ENCODE results near the gene CCM2.
A peak's percentile ranks its signal among the peaks of the same experiment; 100 is the strongest.
"Not testable (repeated sequence)": the region's sequence is repeated elsewhere in the genome, so short reads cannot be mapped to it uniquely, and the experiment has no call there.

The CCM2 gene

DNA sequence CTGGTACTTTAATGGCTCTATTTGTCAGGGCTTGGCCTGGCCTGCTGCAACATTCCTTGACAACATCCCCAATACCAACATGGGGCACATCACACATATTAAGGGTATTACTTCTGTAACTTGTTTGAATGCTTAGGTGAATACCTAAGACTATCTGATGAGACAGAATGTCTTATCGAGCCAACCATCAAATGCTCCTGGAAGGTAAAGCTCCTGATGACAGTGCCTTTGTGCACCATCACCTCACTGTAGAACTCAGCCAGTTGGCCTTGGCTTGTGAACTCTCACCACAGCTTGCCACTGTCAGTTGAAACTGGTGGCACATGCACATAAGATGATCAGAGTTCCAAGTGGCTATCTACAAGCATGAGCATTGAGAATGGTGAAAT lies 17.5 kb upstream of the CCM2 start:
- no peak for DNase-seq (ENCODE audit: low spot score)

DNA sequence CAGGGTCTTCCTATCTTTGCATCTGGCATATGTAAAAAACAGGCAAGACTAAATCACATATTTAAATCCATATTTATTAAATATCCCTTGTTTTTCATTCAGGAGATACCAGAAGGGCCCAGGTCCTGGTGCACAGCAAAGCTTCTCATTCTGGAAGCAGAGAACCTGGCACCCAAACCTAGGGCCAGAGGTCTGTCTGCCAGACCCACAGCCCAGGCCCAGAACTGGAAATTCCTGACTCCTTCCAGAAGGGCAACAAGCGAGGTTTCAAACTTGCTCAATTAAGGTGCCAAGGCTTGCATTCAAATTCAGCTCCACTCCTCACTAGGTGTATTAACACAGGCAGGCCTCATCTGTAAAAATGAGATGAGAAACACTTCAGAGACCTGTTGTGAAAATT lies 17.0 kb upstream of the CCM2 start:
- DNase-seq (ENCODE audit: low spot score) = no peak

DNA sequence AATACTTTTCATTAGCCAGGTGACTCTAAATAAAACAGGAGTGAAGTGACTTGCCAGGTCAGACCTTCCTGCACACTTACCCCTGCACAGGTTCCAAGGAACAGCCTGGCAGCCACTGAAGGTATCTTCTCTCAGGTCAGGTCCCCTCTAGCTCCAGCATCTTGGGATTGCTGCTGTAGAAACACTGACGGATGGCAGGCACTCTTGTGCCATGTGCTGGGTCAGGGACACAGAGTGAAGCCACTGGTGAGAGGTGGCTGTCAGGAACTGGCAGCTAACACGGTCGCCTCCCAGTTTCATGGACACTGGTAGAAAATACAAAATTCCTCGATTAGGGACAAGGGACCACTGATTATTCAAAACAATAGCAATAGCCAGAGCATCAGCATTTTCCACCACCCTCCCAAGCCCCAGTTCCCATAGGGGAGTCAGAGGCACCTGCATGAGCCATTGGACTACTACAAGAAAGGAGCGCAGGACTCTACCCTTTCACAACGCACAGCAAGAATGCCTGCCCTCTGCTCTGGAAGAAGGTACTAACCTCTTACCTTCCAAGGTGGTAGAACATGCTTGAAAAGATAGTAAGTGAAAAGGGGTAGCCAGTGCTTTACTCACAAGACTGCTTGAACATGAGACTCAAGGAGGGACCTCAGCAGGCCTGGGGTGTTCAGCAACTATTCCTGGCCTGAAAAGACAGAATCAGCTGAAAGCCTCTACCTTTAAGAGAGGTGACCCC lies 16.1 kb upstream of the CCM2 start:
- DNase-seq (ENCODE audit: low spot score) = no peak

DNA sequence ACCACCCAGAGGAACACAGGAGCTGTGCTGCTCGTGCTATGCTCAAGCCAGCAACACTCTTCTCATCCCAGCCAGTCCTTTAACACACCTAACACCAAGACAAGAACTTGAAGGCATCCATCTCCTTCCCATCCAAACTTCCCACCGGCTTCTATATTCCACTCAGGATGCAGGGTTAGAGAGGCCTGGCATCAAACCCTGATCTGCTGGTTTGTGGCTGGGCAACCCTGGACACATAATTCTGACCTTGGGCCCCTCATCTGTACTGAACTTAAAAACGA lies 15.6 kb upstream of the CCM2 start:
- no peak for DNase-seq (ENCODE audit: low spot score)

DNA sequence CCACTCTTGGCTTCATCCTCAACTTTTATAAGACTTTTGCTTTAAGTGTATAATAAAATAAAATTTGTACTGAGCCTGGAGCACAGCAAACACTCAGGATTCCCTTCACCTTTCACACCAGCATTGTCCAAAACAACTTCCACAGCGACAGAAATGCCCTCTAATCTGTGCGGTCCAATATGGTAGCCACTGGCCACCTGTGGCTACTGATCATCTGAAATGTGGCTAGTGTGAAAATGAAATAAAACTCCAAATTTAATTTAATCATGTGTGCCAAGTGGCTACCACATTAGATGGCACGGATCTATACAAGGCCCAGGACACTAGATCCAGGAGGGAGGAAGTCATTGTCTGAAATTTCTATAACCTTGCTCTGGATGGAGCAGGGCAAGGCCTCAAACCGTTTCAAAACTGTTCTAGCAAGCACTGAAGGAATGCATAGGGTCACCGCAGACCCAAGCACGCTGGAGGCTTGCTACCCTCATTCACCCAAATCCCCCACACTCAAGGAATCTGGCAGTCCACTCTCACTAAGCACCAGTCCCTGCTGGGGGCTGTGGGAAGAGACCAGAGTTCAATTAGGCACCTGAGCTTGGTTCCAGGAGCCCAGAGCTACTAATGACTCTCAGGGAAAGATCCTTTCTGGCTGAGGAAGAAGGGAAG lies 14.8 kb upstream of the CCM2 start:
- no peak for DNase-seq (ENCODE audit: low spot score)

DNA sequence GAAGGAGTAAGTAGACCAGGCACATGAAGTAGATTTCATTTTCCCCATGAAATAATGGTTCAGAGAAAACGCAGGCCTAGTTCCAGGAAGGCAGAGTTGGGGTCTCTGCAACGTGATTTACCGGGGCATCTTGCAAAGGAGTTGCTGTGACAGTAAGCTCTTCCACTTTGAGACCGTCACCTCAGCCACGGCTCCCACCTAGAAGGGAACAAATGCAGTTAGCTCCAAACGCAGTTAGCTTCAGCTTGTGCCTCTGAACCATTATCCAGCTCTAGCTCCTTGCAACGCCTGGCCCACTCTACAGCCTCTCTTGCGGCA lies 14.1 kb upstream of the CCM2 start:
- no peak for DNase-seq (ENCODE audit: low spot score)

DNA sequence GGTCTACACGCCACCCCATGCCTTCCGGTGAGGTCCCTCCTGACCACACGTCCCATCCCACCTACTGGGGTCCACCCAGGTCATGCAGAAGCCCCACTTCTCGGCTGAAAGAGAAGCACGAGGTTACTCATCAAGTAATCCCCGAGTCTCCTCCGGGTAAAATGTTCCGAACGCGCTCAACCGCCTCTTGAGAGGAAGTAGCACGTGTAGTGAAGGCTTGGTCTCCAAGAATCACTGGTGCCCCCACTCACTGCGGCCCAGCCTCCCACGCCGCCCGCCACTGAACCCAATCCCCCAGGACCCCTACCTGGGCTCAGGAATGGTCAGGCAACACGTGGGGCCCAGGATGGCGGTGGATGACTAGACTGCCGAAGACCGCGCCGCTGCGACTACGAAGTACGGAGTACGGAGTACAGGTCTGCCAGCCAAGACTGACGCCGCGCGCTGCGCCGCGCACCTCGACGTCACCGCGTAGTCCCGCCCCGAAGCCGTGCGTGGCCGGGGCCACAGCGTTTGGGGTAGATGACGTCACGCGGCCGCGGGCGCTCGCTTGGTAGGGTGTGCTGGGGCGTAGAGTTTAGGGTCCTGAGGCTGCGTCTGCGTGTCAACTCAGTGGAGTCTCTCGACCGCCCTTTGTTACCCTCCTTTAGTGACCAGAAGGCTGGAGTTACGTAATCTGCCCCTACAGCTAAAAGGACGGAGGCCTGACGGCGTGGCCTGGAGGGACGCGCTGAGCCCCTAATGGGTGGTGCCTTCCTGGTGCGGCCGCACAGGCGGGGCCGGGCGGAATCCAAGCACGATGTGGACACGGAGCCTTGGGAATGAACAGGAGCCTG lies 13.6 kb upstream of the CCM2 start:
- DNase-seq (ENCODE audit: low spot score) = peak; percentile 97

DNA sequence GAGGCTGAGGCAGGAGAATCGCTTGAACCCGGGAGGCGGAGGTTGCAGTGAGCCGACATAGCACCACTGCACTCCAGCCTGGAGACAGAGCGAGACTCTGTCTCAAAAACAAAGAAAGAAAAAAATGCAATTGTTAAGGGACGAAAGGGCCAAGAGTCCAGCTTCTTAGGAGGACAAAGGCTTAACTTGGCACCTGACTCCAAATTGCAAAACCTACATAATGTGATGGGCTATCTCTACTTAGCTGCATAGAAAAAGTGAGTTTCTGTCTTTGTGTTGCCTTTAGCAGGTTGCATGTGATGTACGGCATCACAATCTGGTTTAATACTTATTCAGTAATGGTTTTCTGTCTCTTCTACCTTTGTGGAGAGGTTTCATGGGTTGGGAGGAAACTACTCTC lies 12.5 kb upstream of the CCM2 start:
- DNase-seq (ENCODE audit: low spot score) = no peak

DNA sequence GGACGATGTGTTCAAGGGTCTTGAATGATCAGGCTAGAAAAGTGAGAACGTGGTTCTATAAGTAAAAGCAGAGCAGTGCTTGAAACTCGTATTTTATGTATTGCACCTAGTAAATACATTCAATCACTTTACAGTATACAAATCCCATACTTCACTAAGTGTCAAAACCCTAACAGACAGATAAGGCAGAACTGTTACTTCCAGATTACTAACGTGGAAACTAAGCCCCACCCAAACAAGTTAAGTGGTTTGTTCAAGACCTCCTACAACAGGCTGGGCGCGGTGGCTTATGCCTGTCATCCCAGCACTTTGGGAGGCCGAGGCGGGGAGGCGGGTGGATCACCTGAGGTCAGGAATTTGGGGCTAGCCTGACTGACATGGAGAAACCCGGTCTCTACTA lies 12.0 kb upstream of the CCM2 start:
- DNase-seq (ENCODE audit: low spot score) = no peak

DNA sequence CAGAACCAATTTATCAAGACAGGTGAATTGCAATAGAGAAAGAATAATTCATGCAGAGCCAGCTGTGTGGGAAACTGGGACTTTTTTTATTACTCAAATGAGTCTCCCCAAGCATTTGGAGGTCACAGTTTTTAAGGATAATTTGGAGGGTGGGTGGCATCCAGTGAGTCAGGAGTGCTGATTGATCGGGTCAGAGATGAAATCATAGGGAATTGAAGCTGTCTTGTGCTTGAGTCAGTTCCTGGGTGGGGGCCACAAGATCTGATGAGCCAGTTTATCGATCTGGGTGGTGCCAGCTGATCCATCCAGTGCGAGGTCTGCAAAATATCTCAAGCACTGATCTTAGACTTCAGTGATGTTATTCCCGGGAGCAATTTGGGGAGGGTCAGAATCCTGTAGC lies 11.3 kb upstream of the CCM2 start:
- DNase-seq (ENCODE audit: low spot score) = no peak

DNA sequence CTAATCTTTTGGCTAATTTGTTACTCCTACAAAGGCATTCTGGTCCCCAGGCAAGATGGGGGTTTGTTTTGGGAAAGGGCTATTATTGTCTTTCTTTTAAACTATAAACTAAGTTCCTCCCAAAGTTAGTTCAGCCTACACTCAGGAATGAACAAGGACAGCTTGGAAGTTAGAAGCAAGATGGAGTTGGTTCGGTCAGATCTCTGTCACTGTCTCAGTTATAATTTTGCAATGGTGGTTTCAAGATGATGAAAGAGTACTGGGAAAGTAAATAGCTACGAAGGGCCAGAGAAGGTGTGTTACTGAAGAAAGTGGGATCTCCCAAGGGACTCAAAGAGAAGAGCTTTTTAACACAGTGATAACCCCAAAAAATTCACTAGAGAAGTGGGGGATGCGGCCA lies 10.9 kb upstream of the CCM2 start:
- DNase-seq (ENCODE audit: low spot score) = no peak

DNA sequence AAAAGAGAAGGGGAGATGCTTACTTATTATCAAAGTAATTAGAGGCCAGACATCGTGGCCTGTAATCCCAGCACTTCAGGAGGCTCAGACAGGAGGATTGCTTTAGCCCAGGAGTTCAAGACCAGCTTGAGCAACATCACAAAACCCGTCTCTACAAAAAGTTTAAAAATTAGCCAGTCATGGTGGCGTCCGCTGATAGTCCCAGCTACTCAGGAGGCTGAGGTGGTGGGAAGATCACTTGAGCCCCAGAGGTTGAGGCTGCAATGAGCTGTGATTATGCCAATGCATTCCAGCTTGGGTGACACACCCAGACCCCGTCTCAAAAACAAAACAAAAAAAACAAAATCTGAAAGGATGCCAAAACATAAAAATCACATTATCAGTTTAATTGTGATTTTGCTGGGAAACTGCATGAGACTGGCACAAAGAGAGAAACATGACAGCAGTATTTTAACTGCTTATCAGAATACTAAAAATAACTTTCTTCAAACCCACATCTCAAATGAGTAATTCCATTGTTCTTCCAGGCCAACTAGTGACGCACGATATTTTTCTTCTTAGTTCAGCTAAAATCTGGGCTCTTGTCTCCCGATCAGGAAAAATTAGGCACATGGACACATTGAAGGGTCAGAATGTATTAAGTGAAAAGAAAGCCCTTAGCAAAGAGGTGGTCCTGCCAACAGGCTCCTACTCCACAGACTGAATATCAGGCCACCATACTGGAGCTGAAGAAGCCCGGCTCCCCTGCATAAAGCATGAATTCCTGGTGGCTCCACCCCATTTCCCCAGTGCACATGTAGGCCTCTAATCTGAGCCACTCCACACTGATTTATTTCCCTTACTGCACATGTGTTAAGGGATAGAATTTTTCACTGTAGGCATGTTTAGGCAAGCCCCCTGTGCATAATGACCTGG lies 9.6 kb upstream of the CCM2 start:
- no peak for DNase-seq (ENCODE audit: low spot score)

DNA sequence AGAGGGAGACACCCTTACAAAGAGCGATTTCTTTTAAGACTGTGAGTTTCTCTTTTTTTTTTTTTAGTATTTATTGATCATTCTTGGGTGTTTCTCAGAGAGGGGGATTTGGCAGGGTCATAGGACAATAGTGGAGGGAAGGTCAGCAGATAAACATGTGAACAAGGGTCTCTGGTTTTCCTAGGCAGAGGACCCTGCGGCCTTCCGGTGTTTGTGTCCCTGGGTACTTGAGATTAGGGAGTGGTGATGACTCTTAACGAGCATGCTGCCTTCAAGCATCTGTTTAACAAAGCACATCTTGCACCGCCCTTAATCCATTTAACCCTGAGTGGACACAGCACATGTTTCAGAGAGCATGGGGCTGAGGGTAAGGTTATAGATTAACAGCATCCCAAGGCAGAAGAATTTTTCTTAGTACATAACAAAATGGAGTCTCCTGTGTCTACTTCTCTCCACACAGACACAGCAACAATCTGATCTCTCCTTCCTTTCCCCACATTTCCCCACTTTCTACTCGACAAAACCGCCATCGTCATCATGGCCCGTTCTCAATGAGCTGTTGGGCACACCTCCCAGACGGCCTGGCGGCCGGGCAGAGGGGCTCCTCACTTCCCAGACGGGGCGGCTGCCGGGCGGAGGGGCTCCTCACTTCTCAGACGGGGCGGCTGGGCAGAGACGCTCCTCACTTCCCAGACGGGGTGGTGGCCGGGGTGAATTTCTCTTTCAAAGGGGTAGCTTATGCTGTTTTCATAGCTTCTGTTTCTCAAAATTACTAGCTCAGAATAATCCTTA lies 7.8 kb upstream of the CCM2 start:
- DNase-seq (ENCODE audit: low spot score) = not testable (repeated sequence)

DNA sequence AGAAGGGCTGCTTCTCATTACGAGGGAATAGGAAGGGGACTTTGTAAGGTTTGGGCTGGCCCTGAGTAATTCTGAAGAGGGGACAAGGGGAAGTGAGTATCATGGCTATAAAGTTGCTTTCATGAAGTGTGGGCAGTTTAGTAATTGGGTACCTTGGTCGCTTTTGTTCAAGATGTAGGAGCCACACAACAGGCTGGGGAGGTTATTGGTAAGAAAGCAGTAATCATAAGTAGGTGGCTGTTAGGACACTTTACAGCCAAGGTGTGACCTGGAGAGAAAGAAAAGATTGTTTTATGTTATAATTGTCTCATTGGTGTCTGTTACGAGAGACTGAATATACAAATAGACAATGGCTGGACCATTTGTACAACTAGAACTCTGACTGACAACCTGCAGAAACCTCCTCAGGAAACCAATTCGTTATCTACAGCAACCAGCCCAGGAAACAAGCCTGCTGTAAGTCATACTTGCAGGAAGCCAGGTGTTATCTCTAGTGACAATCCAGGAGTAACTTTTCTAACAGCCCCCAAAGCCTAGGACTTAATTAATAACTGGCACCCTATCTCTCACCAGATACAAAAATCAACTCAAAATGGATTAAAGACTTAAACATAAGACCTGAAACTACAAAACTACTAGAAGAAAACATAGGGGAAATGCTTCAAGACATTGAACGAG lies 5.0 kb upstream of the CCM2 start:
- peak; percentile 21 for DNase-seq (ENCODE audit: low spot score)

DNA sequence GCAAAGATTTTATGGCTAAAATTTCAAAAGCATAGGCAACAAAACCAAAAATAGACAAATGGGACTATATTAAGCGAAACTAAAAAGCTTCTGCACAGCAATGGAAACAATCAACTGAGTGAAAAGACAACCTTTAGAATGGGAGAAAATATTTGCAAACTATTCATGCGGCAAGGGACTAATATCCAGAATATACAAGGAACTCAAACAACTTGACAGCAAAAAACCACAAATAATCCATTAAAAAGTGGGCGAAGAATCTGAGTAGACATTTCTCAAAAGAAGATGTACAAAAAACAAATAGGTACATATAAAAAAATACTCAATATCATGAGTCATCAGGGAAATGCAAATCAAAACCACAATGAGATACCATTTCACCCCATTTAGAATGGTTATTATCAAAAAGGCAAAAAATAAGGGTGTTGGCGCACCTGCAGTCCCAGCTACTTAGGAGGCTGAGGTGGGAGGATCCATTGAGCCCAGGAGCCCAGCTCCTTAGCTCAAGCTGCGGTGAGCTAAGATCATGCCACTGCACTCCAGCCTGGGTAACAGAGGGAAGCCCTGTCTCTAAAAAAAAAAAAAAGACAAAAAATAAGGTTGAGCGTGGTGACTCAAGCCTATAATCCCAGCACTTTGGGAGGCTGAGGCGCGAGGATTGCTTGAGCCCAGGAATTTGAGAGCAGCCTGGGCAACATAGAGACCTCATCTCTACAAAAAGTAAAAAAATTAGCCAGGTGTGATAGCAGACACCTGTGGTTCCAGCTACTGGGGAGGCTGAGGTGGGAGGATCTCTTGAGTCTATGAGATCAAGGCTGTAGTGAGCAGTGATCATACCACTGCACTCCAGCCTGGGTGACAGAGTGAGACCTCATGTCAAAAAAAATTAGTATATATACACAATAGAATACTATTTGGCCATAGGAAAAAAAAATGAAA lies 4.2 kb upstream of the CCM2 start:
- no peak for DNase-seq (ENCODE audit: low spot score)

DNA sequence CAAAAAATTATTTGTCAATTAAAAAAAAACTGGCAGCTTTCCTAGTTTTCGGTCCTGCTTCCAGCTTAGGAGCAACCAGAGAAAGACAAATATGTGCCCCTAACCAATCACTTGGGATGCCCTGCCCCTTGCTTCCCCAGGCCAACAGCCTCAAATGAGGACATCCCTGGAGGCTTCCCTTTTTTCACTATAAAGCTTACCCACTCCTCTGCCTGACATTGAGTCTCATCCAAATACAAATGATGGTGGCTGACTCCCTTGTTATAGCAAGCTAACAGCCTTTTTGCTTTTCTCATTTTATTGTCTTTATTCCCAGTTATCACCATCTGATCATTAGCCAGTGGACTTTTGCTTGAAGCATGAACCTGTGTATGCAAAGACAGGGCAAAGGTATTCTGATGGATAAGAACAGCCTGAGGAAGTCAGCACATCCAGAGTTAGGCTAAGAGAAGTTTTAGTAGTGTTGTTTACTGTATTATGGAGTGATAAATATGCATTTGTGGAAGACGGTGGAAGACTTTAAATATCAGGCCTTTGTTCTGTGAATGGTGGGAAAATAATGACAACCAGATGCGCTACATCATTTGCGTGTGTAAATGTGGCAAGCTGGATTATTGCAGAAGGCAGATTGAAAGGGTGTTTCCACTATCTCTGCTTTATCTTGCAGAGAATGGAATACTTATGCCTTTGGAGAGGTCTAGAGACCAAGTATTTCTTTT lies 1.7 kb upstream of the CCM2 start:
- DNase-seq (ENCODE audit: low spot score) = no peak

DNA sequence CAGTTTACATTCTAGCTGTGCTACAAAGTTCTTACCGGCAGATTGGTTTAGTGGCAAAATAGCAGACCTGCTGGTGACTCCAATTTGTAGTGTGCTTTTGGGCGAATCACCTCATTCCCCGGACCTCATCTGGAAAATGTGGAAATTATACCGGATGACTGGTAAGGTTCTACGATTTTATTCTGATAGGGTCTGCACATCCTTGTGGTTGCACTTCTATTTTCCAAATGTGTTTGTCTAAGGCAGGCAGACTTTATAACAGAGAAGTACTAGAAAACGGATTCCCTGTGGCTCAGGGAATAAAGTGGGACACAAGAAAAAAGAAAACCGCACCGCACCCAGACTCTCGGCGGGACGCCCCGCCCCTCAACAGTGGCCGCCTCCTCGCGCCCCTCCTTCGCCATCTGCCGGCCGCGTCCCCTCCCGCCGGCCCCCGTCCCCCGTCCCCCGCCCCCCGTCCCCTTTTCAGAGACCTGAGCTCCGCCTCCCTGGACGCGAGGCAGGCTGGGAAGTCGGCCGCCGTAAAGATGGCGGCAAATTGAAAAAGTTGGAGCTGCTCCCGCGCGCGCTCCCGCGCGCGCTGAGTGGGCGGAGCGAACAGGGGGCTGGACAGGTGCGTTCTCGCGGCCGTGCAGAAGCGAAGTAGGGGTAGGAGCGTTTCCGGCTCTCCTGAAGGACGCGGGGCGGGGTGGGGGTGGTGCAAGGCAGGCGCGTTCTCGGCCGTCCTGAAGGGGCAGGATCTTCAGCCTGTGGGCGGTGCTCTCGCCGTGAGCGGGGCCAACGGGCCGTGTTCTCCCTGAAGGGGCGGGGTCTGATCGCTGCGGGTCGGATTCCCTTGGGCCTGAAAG lies 532 bp upstream of the CCM2 start:
- DNase-seq (ENCODE audit: low spot score) = peak; percentile 100

DNA sequence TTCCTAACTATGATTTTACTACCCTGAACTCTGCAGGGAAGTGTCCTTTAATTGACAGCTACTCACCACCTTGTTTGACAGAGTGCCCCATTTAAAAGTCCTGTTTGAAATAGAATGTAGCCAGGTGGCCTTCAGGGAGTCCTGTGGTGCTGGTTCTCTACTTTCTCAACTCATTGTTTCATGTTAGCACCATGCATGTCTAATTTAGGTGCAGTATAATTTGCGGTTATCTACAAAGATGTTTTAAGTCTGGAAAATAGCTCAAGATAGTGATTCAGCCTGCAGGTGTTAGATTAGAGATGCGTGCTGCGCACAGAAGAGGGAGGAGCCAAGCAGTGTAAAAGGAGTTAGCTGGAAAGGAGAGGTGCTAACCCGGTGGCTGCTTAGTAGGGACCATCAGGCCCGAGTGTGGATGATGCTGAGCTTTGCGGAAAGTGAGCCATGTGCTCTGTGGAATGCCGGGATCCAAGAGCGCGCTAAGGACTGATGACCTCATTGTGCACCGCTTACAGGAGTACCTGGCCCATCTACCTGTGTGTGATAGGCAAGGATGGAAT lies 1.2 kb downstream of the CCM2 start:
- DNase-seq (ENCODE audit: low spot score) = peak; percentile 55

All from activated CD4-positive, alpha-beta T cell treated with anti-CD3 and anti-CD28 coated beads, Interleukin-2, Interleukin-4, amounts not matched to agents 100 ng/mL and 50 ng/mL, durations not matched to agents 16 hours and 8 hours (primary cell).